ENCODE measurements around the gene PSMB5.

Gene PSMB5

GRCh38 chr14:23041729-23042128 is 7.0 kb upstream of the PSMB5 start:
- CTCF ChIA-PET: interaction anchor here (1.2 to 3.8 kb wide), 3 partner anchors 27 to 56 kb away, joined by 5 to 22 read pairs (median 12); no protein-coding TSS in a partner anchor
- Histone ChIP-seq H3K4me3 (ENCODE audit: low read depth, low read length) (no peak overlapping the region), H3K36me3 (ENCODE audit: control insufficient read depth in 2 of 2, insufficient read depth in 1 of 2, low read length in 2 of 2) (no peaks in the 10 kb centered on the region), H3K27ac (ENCODE audit: extremely low read depth, low read depth, low read length) (no peak overlapping the region), H3K4me1 (ENCODE audit: control insufficient read depth, insufficient read depth, low read length) (no peaks in the 10 kb centered on the region), H3K9me3 (ENCODE audit: control insufficient read depth, insufficient read depth, low read depth, low read length) (no peaks in the 10 kb centered on the region)
- TF ChIP-seq ZBTB10 (tag by site-specific recombination; IDR thresholded peaks at IDR 0.05): no peak
- TF ChIP-seq ZBTB49 (tag by site-specific recombination; IDR thresholded peaks at IDR 0.05; ENCODE audit: low read depth): no peak
- TF ChIP-seq HIC1 (tag by site-specific recombination; IDR thresholded peaks at IDR 0.05): no peak
- TF ChIP-seq ZNF830 (tag by site-specific recombination; IDR thresholded peaks at IDR 0.05; ENCODE audit: low read depth): no peak
- TF ChIP-seq INSM2 (tag by site-specific recombination; IDR thresholded peaks at IDR 0.05): no peak
- TF ChIP-seq SP3 (tag by site-specific recombination; IDR thresholded peaks at IDR 0.05): no peak
- TF ChIP-seq WT1 (tag by site-specific recombination; IDR thresholded peaks at IDR 0.05): no peak
- TF ChIP-seq ZNF394 (tag by site-specific recombination; IDR thresholded peaks at IDR 0.05; ENCODE audit: borderline replicate concordance): no peak
- no peak for TF ChIP-seq ZBTB8A (tag by site-specific recombination; IDR thresholded peaks at IDR 0.05)
- no peak for TF ChIP-seq ZNF248 (tag by site-specific recombination; IDR thresholded peaks at IDR 0.05)
- no peak for TF ChIP-seq PRDM4 (tag by site-specific recombination; IDR thresholded peaks at IDR 0.05)
- TF ChIP-seq TCF7L2 (IDR thresholded peaks at IDR 0.05; ENCODE audit: borderline replicate concordance, low read depth, low read length): no peak
- no peak for TF ChIP-seq ZNF549 (tag by site-specific recombination; IDR thresholded peaks at IDR 0.05)
- TF ChIP-seq ZNF121 (tag by site-specific recombination; IDR thresholded peaks at IDR 0.05): no peak
- no peak for TF ChIP-seq ZNF19 (tag by site-specific recombination; IDR thresholded peaks at IDR 0.05; ENCODE audit: low read depth)
- TF ChIP-seq ZNF362 (tag by site-specific recombination; IDR thresholded peaks at IDR 0.05): no peak
- no peak for TF ChIP-seq ZNF449 (tag by site-specific recombination; IDR thresholded peaks at IDR 0.05)
- no peak for TF ChIP-seq ZNF10 (tag by site-specific recombination; IDR thresholded peaks at IDR 0.05)
- no peak for TF ChIP-seq ZNF571 (tag by site-specific recombination; IDR thresholded peaks at IDR 0.05)
- POLR2A ChIA-PET: interaction anchor here (1.0 kb wide), 1 partner anchor 18 kb away, joined by 5 read pairs; no protein-coding TSS in a partner anchor

Measured in HEK293 (cell line).